ENCODE results near the gene LY6G6D.

The LY6G6D gene

GRCh38 chr6:31690231-31691077, 24.7 kb upstream of the LY6G6D start:
- Histone ChIP-seq H3K4me3 (ENCODE audit: low read length) (no peak overlapping the region), H4K20me1 (ENCODE audit: insufficient read depth, low read length) (no peaks in the 10 kb centered on the region), H3K4me1 (ENCODE audit: low read length) (peaks cover 5% of the 10 kb centered on the region; the same call in 1 of the 2 replicates), H3K79me2 (ENCODE audit: low read length) (no peaks in the 10 kb centered on the region), H3K36me3 (replicated peaks; ENCODE audit: low read depth, low read length) (peaks cover 2% of the 10 kb centered on the region), H2AFZ (ENCODE audit: low read depth, low read length) (no peak overlapping the region), H3K27me3 (ENCODE audit: low read depth, low read length) (no peaks in the 10 kb centered on the region), H3K9me3 (ENCODE audit: insufficient read depth, low read length) (no peaks in the 10 kb centered on the region), H3K9ac (ENCODE audit: low read length) (no peak overlapping the region), H3K4me2 (ENCODE audit: low read length) (no peak overlapping the region), H3K27ac (ENCODE audit: low read length) (no peak overlapping the region)
- no peak for TF ChIP-seq CTCF (IDR thresholded peaks at IDR 0.05; ENCODE audit: low read depth, low read length)
- no peak for TF ChIP-seq EZH2phosphoT487 (IDR thresholded peaks at IDR 0.05; ENCODE audit: low read depth)

- Histone ChIP-seq H2AFZ (ENCODE audit: low read depth, low read length) (no peak overlapping the region), H3K9ac (ENCODE audit: low read length) (no peak overlapping the region), H3K4me3 (ENCODE audit: low read length) (no peak overlapping the region), H3K27ac (ENCODE audit: low read length) (no peak overlapping the region), H3K9me3 (ENCODE audit: insufficient read depth, low read length) (no peaks in the 10 kb centered on the region), H3K4me2 (ENCODE audit: low read length) (no peak overlapping the region), H3K4me1 (ENCODE audit: low read length) (peaks cover 5% of the 10 kb centered on the region; the same call in 1 of the 2 replicates), H3K27me3 (ENCODE audit: low read depth, low read length) (no peaks in the 10 kb centered on the region), H3K79me2 (ENCODE audit: low read length) (no peaks in the 10 kb centered on the region), H4K20me1 (ENCODE audit: insufficient read depth, low read length) (no peaks in the 10 kb centered on the region), H3K36me3 (replicated peaks; ENCODE audit: low read depth, low read length) (peaks cover 2% of the 10 kb centered on the region)
- TF ChIP-seq EZH2phosphoT487 (IDR thresholded peaks at IDR 0.05; ENCODE audit: low read depth) = no peak
- no peak for TF ChIP-seq CTCF (IDR thresholded peaks at IDR 0.05; ENCODE audit: low read depth, low read length)
Observed at GRCh38 chr6:31691078-31691463, 24.1 kb upstream of the LY6G6D start.

- H3K27me3 ChIP-seq (ENCODE audit: low read depth, low read length) = no peaks in the 10 kb centered on the region
- no peak overlapping the region for H3K4me2 ChIP-seq (ENCODE audit: low read length)
- H3K79me2 ChIP-seq (ENCODE audit: low read length) = no peaks in the 10 kb centered on the region
- no peaks in the 10 kb centered on the region for H3K9me3 ChIP-seq (ENCODE audit: insufficient read depth, low read length)
- no peak overlapping the region for H2AFZ ChIP-seq (ENCODE audit: low read depth, low read length)
- H3K36me3 ChIP-seq (replicated peaks; ENCODE audit: low read depth, low read length) = peaks cover 2% of the 10 kb centered on the region
- H4K20me1 ChIP-seq (ENCODE audit: insufficient read depth, low read length) = no peaks in the 10 kb centered on the region
- no peak for TF ChIP-seq CTCF (IDR thresholded peaks at IDR 0.05; ENCODE audit: low read depth, low read length)
- TF ChIP-seq EZH2phosphoT487 (IDR thresholded peaks at IDR 0.05; ENCODE audit: low read depth) = no peak
- no peak overlapping the region for H3K27ac ChIP-seq (ENCODE audit: low read length)
- H3K4me1 ChIP-seq (ENCODE audit: low read length) = peaks cover 5% of the 10 kb centered on the region; the same call in 1 of the 2 replicates
- no peak overlapping the region for H3K9ac ChIP-seq (ENCODE audit: low read length)
- no peak overlapping the region for H3K4me3 ChIP-seq (ENCODE audit: low read length)
Observed at GRCh38 chr6:31691564-31692108, 23.5 kb upstream of the LY6G6D start.

GRCh38 chr6:31692353-31692752, 22.8 kb upstream of the LY6G6D start:
- Histone ChIP-seq H3K36me3 (replicated peaks; ENCODE audit: low read depth, low read length) (peaks cover 2% of the 10 kb centered on the region), H3K9ac (ENCODE audit: low read length) (no peak overlapping the region), H3K27me3 (ENCODE audit: low read depth, low read length) (no peaks in the 10 kb centered on the region)

More at GRCh38 chr6:31692353-31692752, 22.8 kb upstream of the LY6G6D start:
- H3K4me1 ChIP-seq (ENCODE audit: low read length) = peaks cover 5% of the 10 kb centered on the region; the same call in 1 of the 2 replicates
- H3K27ac ChIP-seq (ENCODE audit: low read length) = no peak overlapping the region
- H3K4me3 ChIP-seq (ENCODE audit: low read length) = no peak overlapping the region
- H2AFZ ChIP-seq (ENCODE audit: low read depth, low read length) = no peak overlapping the region
- no peaks in the 10 kb centered on the region for H3K79me2 ChIP-seq (ENCODE audit: low read length)
- no peaks in the 10 kb centered on the region for H4K20me1 ChIP-seq (ENCODE audit: insufficient read depth, low read length)
- H3K9me3 ChIP-seq (ENCODE audit: insufficient read depth, low read length) = no peaks in the 10 kb centered on the region
- TF ChIP-seq CTCF (IDR thresholded peaks at IDR 0.05; ENCODE audit: low read depth, low read length) (no peak), EZH2phosphoT487 (IDR thresholded peaks at IDR 0.05; ENCODE audit: low read depth) (no peak)
- no peak overlapping the region for H3K4me2 ChIP-seq (ENCODE audit: low read length)

Data from OCI-LY3 (cell line).